ENCODE data around the gene KRTAP2-2.
"Not testable (repeated sequence)": the region's sequence is repeated elsewhere in the genome, so short reads cannot be mapped to it uniquely, and the experiment has no call there.

KRTAP2-2 gene

GRCh38 chr17:41058741-41059140 is 3.7 kb upstream of the KRTAP2-2 start:
- no peak overlapping the region for H3K4me3 ChIP-seq (replicated peaks; ENCODE audit: low read depth, low read length)
- TF ChIP-seq, protein P1, sequence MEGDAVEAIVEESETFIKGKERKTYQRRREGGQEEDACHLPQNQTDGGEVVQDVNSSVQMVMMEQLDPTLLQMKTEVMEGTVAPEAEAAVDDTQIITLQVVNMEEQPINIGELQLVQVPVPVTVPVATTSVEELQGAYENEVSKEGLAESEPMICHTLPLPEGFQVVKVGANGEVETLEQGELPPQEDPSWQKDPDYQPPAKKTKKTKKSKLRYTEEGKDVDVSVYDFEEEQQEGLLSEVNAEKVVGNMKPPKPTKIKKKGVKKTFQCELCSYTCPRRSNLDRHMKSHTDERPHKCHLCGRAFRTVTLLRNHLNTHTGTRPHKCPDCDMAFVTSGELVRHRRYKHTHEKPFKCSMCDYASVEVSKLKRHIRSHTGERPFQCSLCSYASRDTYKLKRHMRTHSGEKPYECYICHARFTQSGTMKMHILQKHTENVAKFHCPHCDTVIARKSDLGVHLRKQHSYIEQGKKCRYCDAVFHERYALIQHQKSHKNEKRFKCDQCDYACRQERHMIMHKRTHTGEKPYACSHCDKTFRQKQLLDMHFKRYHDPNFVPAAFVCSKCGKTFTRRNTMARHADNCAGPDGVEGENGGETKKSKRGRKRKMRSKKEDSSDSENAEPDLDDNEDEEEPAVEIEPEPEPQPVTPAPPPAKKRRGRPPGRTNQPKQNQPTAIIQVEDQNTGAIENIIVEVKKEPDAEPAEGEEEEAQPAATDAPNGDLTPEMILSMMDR (IDR thresholded peaks at IDR 0.05; ENCODE audit: low read length, missing control alignments): no peak
- DNase-seq (ENCODE audit: low read depth): no peak

GRCh38 chr17:41057547-41057946 is 2.5 kb upstream of the KRTAP2-2 start:
- no peak overlapping the region for H3K4me3 ChIP-seq (replicated peaks; ENCODE audit: low read depth, low read length)
- no peak for DNase-seq (ENCODE audit: low read depth)
- TF ChIP-seq, protein P1 (IDR thresholded peaks at IDR 0.05; ENCODE audit: low read length, missing control alignments): no peak

- H3K4me3 ChIP-seq (replicated peaks; ENCODE audit: low read depth, low read length); DNase-seq (ENCODE audit: low read depth): not testable (repeated sequence)
Measured at GRCh38 chr17:41054556-41054955, 474 bp downstream of the KRTAP2-2 start.

GRCh38 chr17:41054025-41054424 is 1.0 kb downstream of the KRTAP2-2 start:
- no peak for DNase-seq (ENCODE audit: low read depth)
- TF ChIP-seq, protein P1 (IDR thresholded peaks at IDR 0.05; ENCODE audit: low read length, missing control alignments): no peak
- no peak overlapping the region for H3K4me3 ChIP-seq (replicated peaks; ENCODE audit: low read depth, low read length)

GRCh38 chr17:41052566-41052965 is 2.5 kb downstream of the KRTAP2-2 start:
- DNase-seq (ENCODE audit: low read depth): no peak
- TF ChIP-seq, protein P1 (IDR thresholded peaks at IDR 0.05; ENCODE audit: low read length, missing control alignments): no peak
- H3K4me3 ChIP-seq (replicated peaks; ENCODE audit: low read depth, low read length): no peak overlapping the region

- DNase-seq (ENCODE audit: low read depth): peak; percentile 17
- TF ChIP-seq, protein P1 (IDR thresholded peaks at IDR 0.05; ENCODE audit: low read length, missing control alignments): no peak
- H3K4me3 ChIP-seq (replicated peaks; ENCODE audit: low read depth, low read length): no peak overlapping the region
Measured at GRCh38 chr17:41049110-41049509, 5.9 kb downstream of the KRTAP2-2 start.

DNA sequence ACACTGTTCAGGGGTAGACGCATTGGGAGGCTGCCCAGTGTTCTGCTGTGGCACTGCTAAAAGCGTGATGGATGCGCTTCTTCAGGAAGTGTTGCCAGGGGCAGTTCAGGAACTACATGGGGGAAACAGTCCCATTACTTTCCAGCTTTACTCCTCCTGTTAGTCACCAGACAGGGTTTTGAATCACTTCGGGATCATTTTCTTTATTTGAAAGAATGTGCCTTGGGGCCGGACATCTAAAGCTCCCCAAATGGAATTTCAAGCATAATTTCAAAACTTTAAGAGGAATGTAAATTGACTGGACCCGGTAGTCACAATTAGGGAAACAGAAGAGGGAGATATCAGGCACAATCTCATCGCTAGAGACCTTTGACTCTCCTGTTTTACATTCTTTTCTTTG is 6.6 kb downstream of the KRTAP2-2 start:
- TF ChIP-seq, protein P1 (IDR thresholded peaks at IDR 0.05; ENCODE audit: low read length, missing control alignments): no peak
- no peak for DNase-seq (ENCODE audit: low read depth)

DNA sequence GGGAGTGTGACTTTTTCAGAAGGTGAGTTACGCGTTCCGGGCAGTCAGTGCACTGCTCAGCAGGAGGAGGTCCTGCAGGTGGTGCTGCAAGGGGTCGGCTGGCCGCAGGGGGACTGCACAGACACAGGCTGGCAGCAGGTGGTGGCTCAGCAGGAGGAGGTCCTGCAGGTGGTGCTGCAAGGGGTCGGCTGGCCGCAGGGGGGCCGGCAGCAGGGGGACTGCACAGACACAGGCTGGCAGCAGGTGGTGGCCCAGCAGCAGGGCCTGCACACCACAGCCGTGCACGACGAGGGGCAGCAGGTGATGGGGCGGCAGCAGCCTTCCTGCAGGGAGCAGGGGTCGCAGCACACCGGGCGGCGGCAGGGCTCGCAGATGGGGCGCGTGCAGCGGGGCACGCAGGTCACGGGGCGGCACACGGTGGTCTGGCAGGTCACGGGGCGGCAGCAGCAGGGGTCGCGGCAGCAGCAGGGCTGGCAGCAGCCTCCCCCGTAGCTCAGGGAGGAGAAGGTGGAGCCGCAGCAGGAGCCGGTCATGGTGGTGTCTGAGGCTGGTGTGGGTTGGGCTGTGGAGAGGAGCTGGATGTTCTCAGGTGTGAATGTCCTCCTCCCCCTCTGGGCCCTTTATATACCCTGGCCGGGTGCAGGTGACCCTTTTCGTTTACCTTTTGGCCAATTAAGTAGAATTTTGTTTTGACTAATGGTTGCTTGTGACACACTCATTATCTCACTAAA is 8.1 kb downstream of the KRTAP2-2 start, which contains the start of gene KRTAP2-1:
Gene KRTAP2-1 (minus strand): TSS at position 582 of the 731 bp plus-strand sequence. CDS start 49 bp downstream, at position 533.
- DNase-seq (ENCODE audit: low read depth): not testable (repeated sequence)

More for the DNA sequence above, 6.6 kb downstream of the KRTAP2-2 start:
- H3K4me3 ChIP-seq (replicated peaks; ENCODE audit: low read depth, low read length): no peak overlapping the region

More for the DNA sequence above, 8.1 kb downstream of the KRTAP2-2 start, which contains the start of gene KRTAP2-1:
- H3K4me3 ChIP-seq (replicated peaks; ENCODE audit: low read depth, low read length): not testable (repeated sequence)

All from fibroblast of pulmonary artery (primary cell).